Muscle of leg (tissue), 11 donors: ENCODE measurements around the gene STXBP5L. TPM values are rescaled to one million over a fixed set of nuclear protein-coding genes. Genes with fewer than 3 reads are reported as not detected.
"Not testable (repeated sequence)": the region's sequence is repeated elsewhere in the genome, so short reads cannot be mapped to it uniquely, and the experiment has no call there.

ENCODE experiments used
- DNase-seq: peaks from one replicate; pipeline ENCODE4 v3.0.0; 2013
- H3K27ac ChIP-seq: one replicate; pipeline ENCODE4 v1.5.1; 2013; ENCODE audit warnings: mild to moderate bottlenecking, low read length, control low read depth
- H3K27me3 ChIP-seq: one replicate; pipeline ENCODE4 v1.6.1; 2013; ENCODE audit warnings: low read length; ENCODE audit not compliant: control insufficient read depth, insufficient read depth
- H3K36me3 ChIP-seq: one replicate; pipeline ENCODE4 v1.6.1; 2013; ENCODE audit warnings: low read length; ENCODE audit not compliant: control insufficient read depth, insufficient read depth
- H3K4me1 ChIP-seq: one replicate; pipeline ENCODE4 v1.6.1; 2013; ENCODE audit warnings: low read length; ENCODE audit not compliant: control insufficient read depth, insufficient read depth
- H3K4me3 ChIP-seq: one replicate; pipeline ENCODE4 v1.5.1; 2013; ENCODE audit warnings: low read length, control low read depth
- H3K9me3 ChIP-seq: replicated peaks from 2 replicates; pipeline ENCODE4 v1.6.1; 2013; ENCODE audit warnings: low read depth, low read length; ENCODE audit not compliant: control insufficient read depth
- WGBS: methylation state at CpG from one replicate; pipeline ENCODE4 v1.1.5; 2013; ENCODE audit warnings: missing lambda C conversion rate; ENCODE audit not compliant: insufficient coverage; 5-methylcytosine and 5-hydroxymethylcytosine counted together
- polyA plus RNA-seq, 8 donors: library from polyadenylated mRNA; unstranded; fragments of 120-200 nt; gene quantifications; one replicate each; pipeline versions ENCODE4 v1.2.1 to v1.2.3, GENCODE V29; 2013; ENCODE audit warnings: inconsistent platforms in 1 of 8, low replicate concordance in 1 of 8; ENCODE audit not compliant: insufficient read length in 8 of 8, insufficient read depth in 1 of 8
- total RNA-seq: library from RNA; stranded (reverse); fragments of 120-200 nt; gene quantifications from one replicate; pipeline ENCODE4 v1.2.4, GENCODE V29; 2013

The STXBP5L gene
- total and polyA plus RNA-seq, 9 donors: under 0.01 to 0.09 (median 0.01) TPM; not detected in 1

DNA sequence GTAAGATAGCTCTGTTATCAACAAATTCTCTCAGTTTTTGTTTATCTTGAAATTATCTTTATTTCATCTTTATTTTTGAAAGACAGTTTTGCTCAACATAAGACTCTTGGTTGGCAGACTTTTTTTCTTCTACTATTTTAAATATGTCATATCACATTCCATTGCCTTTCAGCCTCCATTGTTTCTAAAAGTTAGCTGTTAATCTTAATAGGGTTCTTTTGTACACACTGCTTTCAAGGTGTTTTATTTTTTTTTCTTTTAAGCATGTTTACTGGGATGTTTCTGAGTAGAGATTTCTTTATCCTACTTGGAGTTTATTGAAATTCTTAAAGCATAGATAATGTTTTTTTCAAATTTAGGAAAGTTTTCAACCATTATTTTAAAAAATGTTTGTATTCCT lies 294.6 kb downstream of the STXBP5L start:
- no peak for DNase-seq
- H3K9me3 ChIP-seq: peaks cover 9% of the 10 kb centered on the region

DNA sequence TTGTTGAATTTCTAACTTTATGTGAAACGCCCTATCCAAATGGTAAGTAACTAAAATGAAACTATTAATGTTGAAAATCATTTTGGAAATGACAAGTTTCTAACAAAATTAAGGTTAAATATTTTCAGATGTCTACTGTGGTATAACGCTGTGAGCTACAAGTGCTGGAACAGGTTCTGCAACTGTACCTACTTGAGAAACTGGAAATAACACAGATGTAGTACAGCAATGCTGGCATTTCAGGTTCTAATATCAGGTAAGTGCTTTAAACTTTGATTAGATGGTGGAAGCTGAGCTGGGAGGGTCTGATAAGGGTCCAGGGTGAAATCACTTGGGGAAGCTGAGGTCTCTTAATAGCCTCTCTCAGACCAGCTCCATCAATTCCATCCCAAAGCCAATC lies 315.1 kb downstream of the STXBP5L start:
- no peaks in the 10 kb centered on the region for H3K36me3 ChIP-seq
- no peaks in the 10 kb centered on the region for H3K9me3 ChIP-seq
- H3K4me1 ChIP-seq: no peaks in the 10 kb centered on the region
- no peak for DNase-seq
- 64% methylated on average over 1 of the region's 2 CpGs for WGBS
- no peaks in the 10 kb centered on the region for H3K27me3 ChIP-seq
- H3K27ac ChIP-seq: no peak overlapping the region
- H3K4me3 ChIP-seq: no peak overlapping the region

More for the DNA sequence above, 294.6 kb downstream of the STXBP5L start:
- no peaks in the 10 kb centered on the region for H3K27me3 ChIP-seq
- H3K27ac ChIP-seq: no peak overlapping the region
- no peak overlapping the region for H3K4me3 ChIP-seq
- no peaks in the 10 kb centered on the region for H3K4me1 ChIP-seq
- H3K36me3 ChIP-seq: no peaks in the 10 kb centered on the region

DNA sequence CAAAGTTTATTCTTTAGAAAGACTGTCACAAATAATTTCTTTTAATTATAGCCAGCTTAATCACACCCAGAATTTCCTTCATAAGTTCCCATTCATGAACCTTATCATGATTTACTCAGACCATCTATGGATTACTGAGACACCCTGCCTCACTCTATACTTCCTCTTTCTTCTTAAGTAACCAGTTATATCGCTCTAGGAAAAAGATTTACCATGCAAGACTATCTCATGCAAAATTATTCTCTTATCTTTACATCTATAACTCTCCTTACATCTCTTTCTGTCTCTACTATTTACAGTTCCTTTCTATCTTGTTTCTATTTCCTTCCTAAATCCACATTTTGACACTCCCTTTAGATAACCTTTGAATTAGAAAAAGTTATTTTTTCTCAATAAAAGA lies 321.0 kb downstream of the STXBP5L start:
- H3K27me3 ChIP-seq: no peaks in the 10 kb centered on the region
- H3K36me3 ChIP-seq: no peaks in the 10 kb centered on the region
- no peak for DNase-seq
- no peaks in the 10 kb centered on the region for H3K9me3 ChIP-seq
- no peaks in the 10 kb centered on the region for H3K4me1 ChIP-seq
- WGBS: 60% methylated on average over 1 of the region's 1 CpG
- H3K27ac ChIP-seq: no peak overlapping the region
- H3K4me3 ChIP-seq: no peak overlapping the region

DNA sequence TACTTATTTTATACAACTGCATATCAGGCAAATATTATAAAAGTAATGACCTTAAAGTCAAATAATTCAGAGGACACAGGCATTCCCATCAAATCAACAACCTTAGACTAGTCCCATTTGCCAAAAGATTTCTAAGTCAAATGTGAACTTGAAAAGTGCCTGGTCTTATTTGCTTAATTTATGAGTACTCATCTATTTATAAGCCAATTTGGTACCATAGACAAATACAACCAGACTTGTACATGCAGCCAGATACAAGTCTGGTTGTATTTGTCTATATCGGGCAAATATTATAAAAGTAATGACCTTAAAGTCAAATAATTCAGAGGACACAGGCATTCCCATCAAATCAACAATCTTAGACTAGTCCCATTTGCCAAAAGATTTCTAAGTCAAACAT lies 322.2 kb downstream of the STXBP5L start:
- not testable (repeated sequence) for DNase-seq, H3K27me3 ChIP-seq, H3K9me3 ChIP-seq, H3K4me1 ChIP-seq, H3K4me3 ChIP-seq, H3K27ac ChIP-seq, H3K36me3 ChIP-seq
- WGBS: no CpG with 5 or more reads among the region's 1 CpG

GRCh38 chr3:121231872-121232271 lies 323.9 kb downstream of the STXBP5L start:
- Histone ChIP-seq H3K36me3 (no peaks in the 10 kb centered on the region), H3K27me3 (no peaks in the 10 kb centered on the region), H3K4me1 (no peaks in the 10 kb centered on the region), H3K27ac (no peak overlapping the region), H3K9me3 (no peaks in the 10 kb centered on the region), H3K4me3 (no peak overlapping the region)
- DNase-seq: no peak
- WGBS: 83% methylated on average over 1 of the region's 3 CpGs

- Histone ChIP-seq H3K27ac (no peak overlapping the region), H3K27me3 (no peaks in the 10 kb centered on the region), H3K9me3 (no peaks in the 10 kb centered on the region), H3K36me3 (no peaks in the 10 kb centered on the region), H3K4me1 (no peaks in the 10 kb centered on the region), H3K4me3 (no peak overlapping the region)
- WGBS: 94% methylated on average over 3 of the region's 5 CpGs
- no peak for DNase-seq
Observed at GRCh38 chr3:121232309-121233225, 324.6 kb downstream of the STXBP5L start.

DNA sequence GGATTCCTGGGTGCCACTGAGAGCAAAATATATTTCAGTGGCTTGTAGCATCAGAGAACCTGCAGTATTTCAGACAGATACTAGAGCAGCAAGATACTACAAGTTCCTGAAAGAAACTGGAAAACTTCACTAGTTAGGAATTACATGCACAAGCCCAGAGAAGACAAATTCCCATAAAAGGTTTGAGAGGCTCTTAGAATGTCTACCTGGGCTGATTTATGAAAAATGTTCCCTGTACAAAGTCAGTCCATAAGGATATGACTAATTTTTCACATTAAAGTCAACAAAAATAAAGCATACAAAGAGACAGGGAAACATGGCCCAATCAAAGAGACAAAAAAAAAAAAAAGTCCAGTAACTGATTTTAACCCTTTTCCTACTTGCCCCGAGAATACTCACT lies 335.2 kb downstream of the STXBP5L start:
- H3K36me3 ChIP-seq: no peaks in the 10 kb centered on the region
- no CpG with 5 or more reads among the region's 1 CpG for WGBS
- no peak overlapping the region for H3K27ac ChIP-seq
- no peak overlapping the region for H3K4me3 ChIP-seq
- DNase-seq: no peak
- H3K4me1 ChIP-seq: no peaks in the 10 kb centered on the region
- no peaks in the 10 kb centered on the region for H3K27me3 ChIP-seq
- no peaks in the 10 kb centered on the region for H3K9me3 ChIP-seq

DNA sequence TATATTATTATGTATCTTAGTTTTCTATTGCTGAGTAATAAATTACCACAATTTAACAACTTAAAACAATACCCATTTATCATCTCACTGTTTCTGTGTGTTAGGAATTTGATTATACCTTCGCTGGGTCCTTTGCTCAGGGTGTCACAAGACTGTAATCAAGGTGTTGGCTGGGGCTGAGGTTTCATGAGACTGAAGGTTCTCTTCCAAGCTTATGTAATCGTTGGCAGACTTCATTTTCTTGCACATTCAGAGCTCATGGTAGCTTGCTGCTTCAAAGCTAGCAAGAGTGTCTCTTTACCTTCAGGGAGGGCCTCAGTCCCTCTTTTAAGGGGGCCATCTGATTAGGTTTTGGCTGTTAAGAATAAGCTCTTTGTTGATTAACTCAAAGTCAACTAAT lies 344.7 kb downstream of the STXBP5L start:
- H3K36me3 ChIP-seq: no peaks in the 10 kb centered on the region
- WGBS: 80% methylated on average over 1 of the region's 2 CpGs
- DNase-seq: no peak
- no peaks in the 10 kb centered on the region for H3K9me3 ChIP-seq
- no peaks in the 10 kb centered on the region for H3K27me3 ChIP-seq
- H3K4me1 ChIP-seq: no peaks in the 10 kb centered on the region
- no peak overlapping the region for H3K27ac ChIP-seq
- no peak overlapping the region for H3K4me3 ChIP-seq

- H3K4me1 ChIP-seq: no peaks in the 10 kb centered on the region
- H3K4me3 ChIP-seq: no peak overlapping the region
- H3K27ac ChIP-seq: no peak overlapping the region
- H3K9me3 ChIP-seq: peaks cover 7% of the 10 kb centered on the region
- WGBS: no CpG with 5 or more reads among the region's 1 CpG
- H3K27me3 ChIP-seq: no peaks in the 10 kb centered on the region
- H3K36me3 ChIP-seq: no peaks in the 10 kb centered on the region
- DNase-seq: no peak
Observed at GRCh38 chr3:121269389-121269788, 361.4 kb downstream of the STXBP5L start.

- H3K9me3 ChIP-seq: peaks cover 7% of the 10 kb centered on the region
- H3K4me3 ChIP-seq: no peak overlapping the region
- no peak overlapping the region for H3K27ac ChIP-seq
- H3K27me3 ChIP-seq: no peaks in the 10 kb centered on the region
- no peaks in the 10 kb centered on the region for H3K36me3 ChIP-seq
- H3K4me1 ChIP-seq: no peaks in the 10 kb centered on the region
- DNase-seq: no peak
Observed at GRCh38 chr3:121274411-121274810, 366.4 kb downstream of the STXBP5L start.

GRCh38 chr3:121295452-121295851 lies 387.4 kb downstream of the STXBP5L start:
- no peak for DNase-seq
- H3K36me3 ChIP-seq: no peaks in the 10 kb centered on the region
- no peak overlapping the region for H3K4me3 ChIP-seq
- H3K9me3 ChIP-seq: no peaks in the 10 kb centered on the region
- no peaks in the 10 kb centered on the region for H3K4me1 ChIP-seq
- H3K27me3 ChIP-seq: no peaks in the 10 kb centered on the region
- no CpG with 5 or more reads among the region's 3 CpGs for WGBS
- no peak overlapping the region for H3K27ac ChIP-seq
